IPS-18c (cell line): Measurements from ENCODE around the gene LMOD3.
A peak's percentile ranks its signal among the peaks of the same experiment; 100 is the strongest.

Experiments
- H3K4me3 ChIP-seq: 2 replicates; pipeline ENCODE4 v1.7.0; 2013; ENCODE audit warnings: low read depth, mild to moderate bottlenecking, low read length, moderate library complexity; ENCODE audit not compliant: insufficient read depth
- H3K9me3 ChIP-seq: one replicate; pipeline ENCODE4 v1.6.1; 2013; ENCODE audit warnings: mild to moderate bottlenecking, low read length, moderate library complexity; ENCODE audit not compliant: control insufficient read depth, insufficient read depth

LMOD3 gene

GRCh38 chr3:69084326-69085167, 37.8 kb downstream of the LMOD3 start, which contains the start of gene ARL6IP5:
TSS of gene ARL6IP5 (plus strand) at chr3:69084937. CDS start at chr3:69085048, 111 bp downstream.
- H3K4me3 ChIP-seq: peak within 1 kb of the TSS; percentile 76
- no peaks in the 10 kb centered on the region for H3K9me3 ChIP-seq

DNA sequence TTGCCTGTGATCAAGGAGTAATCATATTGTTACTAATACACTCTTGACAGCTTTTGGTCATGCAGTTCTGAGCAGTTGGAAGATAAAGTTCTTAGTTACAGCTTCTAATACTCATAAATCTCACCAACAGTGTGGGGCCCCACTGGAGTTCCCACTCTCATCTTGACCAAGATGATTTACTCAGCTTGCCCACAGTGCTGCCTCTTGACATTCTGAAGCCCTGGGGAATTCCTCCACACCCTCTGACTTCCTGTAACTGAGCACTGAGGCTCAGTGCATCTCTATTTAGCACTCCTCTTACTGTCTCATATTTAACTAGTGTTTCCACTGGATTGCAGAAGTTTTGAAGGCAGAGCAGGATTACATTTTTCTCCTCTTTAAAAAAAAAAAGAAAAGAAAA, 39.6 kb downstream of the LMOD3 start:
- H3K9me3 ChIP-seq: no peaks in the 10 kb centered on the region
- no peak overlapping the region for H3K4me3 ChIP-seq

- no peak overlapping the region for H3K4me3 ChIP-seq
Measured at GRCh38 chr3:69082361-69082760, 40.0 kb downstream of the LMOD3 start.

DNA sequence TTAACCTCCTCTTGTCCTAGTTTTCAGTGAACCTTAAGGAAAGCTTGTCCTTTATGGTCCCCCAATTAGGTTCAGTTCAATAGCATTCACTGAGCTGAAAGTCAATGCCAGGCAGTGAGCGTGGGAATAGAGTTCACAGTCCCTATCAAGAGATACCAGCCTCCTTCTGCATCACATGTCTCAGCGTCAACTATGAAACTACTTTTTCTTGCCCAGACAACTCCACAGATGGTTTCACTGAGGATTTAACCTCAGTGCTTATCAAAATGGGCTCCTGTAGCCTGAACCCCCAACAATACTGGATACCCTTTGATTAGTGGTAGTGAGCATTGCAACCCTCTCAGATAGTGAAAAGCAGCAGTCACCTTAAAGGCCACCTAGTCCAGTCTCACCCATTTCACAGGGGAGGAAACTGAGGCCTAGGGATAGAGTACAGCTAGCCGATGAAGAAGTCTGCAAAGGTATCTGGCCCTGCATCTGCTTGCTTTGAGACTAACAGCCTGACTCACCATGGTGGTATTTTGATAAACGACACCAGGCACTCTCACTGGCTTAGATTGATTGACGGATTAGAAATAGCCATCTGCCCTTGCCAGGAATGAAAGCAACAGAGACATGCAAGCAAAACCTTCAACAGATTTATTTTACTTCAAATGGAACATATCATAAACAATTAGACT, 40.7 kb downstream of the LMOD3 start:
- no peaks in the 10 kb centered on the region for H3K9me3 ChIP-seq
- H3K4me3 ChIP-seq: no peak overlapping the region

More at GRCh38 chr3:69082361-69082760, 40.0 kb downstream of the LMOD3 start:
- no peaks in the 10 kb centered on the region for H3K9me3 ChIP-seq

DNA sequence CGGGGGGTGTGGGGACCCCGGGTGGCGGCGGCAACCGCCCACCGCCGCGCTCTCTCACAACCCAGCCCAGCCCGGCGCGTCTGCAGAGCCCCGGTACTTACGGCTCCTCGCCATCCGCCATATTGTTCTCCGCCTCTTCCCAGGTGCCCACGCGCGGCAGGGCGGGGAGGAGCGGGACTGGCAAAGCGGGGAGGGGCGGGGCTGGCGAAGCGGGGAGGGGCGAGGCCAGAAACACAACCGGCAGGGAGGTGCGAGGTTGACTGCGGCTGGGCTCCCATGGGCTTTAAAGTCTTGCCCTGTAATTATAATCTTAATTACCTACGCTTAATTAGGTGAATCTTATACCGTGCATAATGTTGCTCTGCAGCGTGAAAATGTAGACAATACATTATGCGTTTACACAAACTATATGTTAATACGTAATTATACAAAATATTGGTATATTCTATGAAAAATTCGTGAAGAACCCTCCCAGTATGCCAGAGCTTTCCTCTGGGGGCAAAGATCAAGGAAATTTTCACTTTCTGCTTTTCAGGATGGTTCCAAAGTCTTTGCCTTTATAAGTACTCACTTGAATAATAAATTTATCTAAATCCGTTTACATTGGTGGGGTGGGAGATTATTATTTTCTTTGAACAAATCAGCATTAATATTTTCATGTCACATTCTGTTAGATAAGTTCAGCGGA, 42.0 kb downstream of the LMOD3 start, which contains the start of gene UBA3:
UBA3 (minus strand) TSS at position 133 of the 688 bp plus-strand sequence; CDS start at position 121, 12 bp downstream.
- H3K9me3 ChIP-seq: no peaks in the 10 kb centered on the region
- peak within 1 kb of the TSS; percentile 68 for H3K4me3 ChIP-seq

DNA sequence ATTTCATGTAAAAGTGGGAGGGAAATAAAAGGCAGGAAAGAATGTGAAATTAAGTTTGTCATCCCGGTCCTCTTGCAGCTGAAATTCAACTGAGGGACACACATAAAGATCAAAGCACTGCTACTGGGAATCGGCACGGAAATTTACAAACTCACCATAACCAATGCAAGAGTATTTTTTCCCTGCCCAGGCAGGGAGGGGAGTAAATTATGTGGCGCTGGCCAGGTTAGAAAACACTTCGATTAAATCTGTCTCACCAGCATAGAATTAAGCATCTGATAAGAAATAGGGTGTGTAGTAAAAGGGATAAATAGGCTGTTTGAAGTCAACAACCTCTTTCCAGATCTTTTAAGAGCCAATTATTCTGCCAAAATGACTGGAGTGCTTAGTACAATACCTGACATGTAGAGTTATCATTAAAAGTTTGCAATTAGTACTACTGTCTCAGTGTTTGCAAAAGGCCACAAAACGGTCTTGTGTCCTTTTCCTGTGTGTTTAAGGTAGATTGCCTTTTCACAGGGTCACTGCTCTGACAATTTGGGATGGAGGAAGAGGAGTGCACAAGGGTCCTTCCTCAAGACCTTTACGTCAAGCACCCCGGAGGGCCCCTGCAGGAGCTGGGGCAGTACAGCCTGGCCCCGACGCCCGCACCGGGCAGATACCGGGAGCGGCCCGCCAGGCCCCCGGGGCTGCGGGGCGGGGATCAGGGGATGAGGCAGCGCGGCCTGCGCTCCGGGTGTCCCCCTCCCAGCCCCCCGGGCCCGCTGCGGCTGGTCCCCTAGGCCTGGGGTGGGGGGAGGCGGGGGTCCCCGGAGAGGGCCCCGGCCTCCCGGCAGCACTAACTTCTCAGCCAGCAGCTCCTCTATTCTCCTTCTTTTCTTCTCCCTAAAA, 42.9 kb downstream of the LMOD3 start:
- Histone ChIP-seq H3K9me3 (no peaks in the 10 kb centered on the region), H3K4me3 (peak overlapping the region; percentile 68)

- Histone ChIP-seq H3K4me3 (no peak overlapping the region), H3K9me3 (no peaks in the 10 kb centered on the region)
Measured at GRCh38 chr3:69072928-69073327, 49.5 kb downstream of the LMOD3 start.

- Histone ChIP-seq H3K9me3 (no peaks in the 10 kb centered on the region), H3K4me3 (no peak overlapping the region)
Measured at GRCh38 chr3:69066121-69066520, 56.3 kb downstream of the LMOD3 start.

- H3K9me3 ChIP-seq: no peaks in the 10 kb centered on the region
- no peak overlapping the region for H3K4me3 ChIP-seq
Measured at GRCh38 chr3:69065318-69065964, 57.0 kb downstream of the LMOD3 start.

DNA sequence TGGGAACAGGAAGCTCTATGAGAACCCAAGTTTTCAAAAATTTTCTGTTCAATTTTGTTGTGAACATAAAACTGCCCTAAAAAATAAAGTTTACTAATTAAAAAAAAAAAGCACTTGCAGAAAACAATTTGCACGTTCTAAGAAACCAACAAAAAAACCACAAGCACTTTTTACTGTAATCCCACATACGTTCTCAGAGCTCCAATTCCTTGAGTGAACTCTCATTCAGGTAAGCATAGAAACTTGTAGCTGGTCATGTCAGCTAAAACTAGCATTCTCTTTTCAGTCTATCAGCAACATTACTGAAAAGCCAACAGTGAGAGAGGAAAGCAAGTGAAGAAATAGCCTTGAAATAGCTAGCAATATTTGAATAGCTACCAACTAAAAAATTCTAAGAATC, 58.8 kb downstream of the LMOD3 start:
- no peaks in the 10 kb centered on the region for H3K9me3 ChIP-seq
- H3K4me3 ChIP-seq: no peak overlapping the region

GRCh38 chr3:69059688-69060087, 62.7 kb downstream of the LMOD3 start:
- Histone ChIP-seq H3K4me3 (no peak overlapping the region), H3K9me3 (no peaks in the 10 kb centered on the region)

DNA sequence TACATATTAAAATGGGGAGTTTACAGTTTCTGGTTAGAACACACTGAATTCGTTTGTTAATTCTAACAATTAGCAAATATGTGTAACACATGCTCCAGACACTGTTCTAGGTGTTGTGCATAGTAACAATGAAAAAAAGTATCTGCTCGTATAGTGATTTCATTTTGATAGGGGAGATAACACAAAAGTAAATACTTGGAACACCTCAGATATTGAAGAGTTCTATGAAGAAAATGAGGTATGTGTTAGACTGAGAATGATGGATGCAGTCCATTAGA, 63.5 kb downstream of the LMOD3 start:
- Histone ChIP-seq H3K4me3 (no peak overlapping the region), H3K9me3 (no peaks in the 10 kb centered on the region)

DNA sequence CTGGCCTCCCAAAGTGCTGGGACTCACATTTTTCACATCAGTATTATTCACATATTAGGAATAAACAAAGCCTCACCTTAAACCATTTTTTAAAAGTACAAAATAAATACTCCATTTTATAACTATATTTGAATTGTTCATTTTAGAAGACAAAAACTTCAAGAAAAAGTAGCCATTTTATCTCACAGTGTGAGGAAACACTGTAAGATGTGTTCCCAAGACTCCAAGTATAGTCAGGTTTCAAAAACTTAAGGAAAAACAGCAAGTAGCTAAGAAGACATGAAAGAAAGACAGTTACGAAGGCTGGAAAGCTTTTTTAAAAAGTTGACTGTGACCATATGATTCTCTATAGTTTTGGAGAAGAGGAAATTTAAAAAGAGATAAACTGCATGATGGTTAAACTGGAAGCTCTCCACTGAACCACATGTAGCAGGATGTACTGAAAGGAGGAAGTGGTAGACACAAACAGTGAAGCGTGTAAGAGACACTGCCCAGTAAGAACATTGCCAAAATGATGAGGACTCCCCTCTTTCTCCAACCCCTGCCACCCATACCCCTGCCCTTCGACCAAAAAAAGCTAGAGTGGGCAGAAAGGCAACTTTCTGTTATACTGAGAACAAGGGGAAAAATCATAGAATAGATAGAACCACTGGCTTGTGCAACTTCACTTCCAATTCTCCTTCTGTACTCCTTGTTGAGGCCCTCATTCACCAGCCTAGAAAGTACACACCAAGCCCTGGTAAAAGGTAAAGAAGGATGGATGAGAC, 64.0 kb downstream of the LMOD3 start:
- Histone ChIP-seq H3K9me3 (no peaks in the 10 kb centered on the region), H3K4me3 (no peak overlapping the region)
